T-helper 1 cell treated with Interleukin-12 subunit alpha and Interleukin-12 subunit beta and Interleukin-4 antibody, amounts not matched to agents 30 μg/mL and 1 μg/mL, for 36 hours (primary cell): ENCODE measurements around the gene MGLL.

ENCODE experiments used
- H3K27ac Mint-ChIP-seq: one replicate; pipeline ENCODE4 v1.8.0; 2021; ENCODE audit warnings: mild to moderate bottlenecking, mixed read lengths
- H3K27me3 Mint-ChIP-seq: one replicate; pipeline ENCODE4 v1.8.0; 2021; ENCODE audit warnings: low read depth, mixed read lengths
- H3K36me3 Mint-ChIP-seq: one replicate; pipeline ENCODE4 v1.8.0; 2021; ENCODE audit warnings: low read depth, mixed read lengths
- H3K4me1 Mint-ChIP-seq: one replicate; pipeline ENCODE4 v1.8.0; 2021; ENCODE audit warnings: low read depth, mixed read lengths
- H3K4me3 Mint-ChIP-seq: one replicate; pipeline ENCODE4 v1.8.0; 2021; ENCODE audit warnings: mild to moderate bottlenecking, moderate library complexity, mixed read lengths
- H3K9me3 Mint-ChIP-seq: one replicate; pipeline ENCODE4 v1.8.0; 2021; ENCODE audit warnings: mixed read lengths

Gene MGLL

DNA sequence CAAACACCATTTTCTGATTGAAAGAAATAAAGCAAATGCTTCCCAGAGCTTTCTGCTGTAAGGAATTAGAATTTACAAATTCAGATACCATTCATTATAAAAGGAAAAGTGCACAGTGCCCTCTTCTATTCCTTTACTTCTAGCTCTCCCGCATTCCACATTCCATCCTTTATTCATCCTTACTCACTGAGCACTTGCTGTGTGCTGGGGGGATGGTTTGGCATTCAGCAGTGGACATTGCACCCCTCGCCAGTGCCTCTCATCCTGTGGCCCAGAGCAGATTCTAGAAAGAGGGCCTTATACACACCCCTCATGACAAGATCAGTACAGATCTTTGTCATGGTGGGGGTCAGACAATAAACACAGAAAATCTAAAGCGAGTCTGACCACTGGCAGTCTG is 73.0 kb downstream of the MGLL start:
- H3K9me3 Mint-ChIP-seq: no peaks in the 10 kb centered on the region
- no peak overlapping the region for H3K27ac Mint-ChIP-seq
- peaks cover 17% of the 10 kb centered on the region for H3K27me3 Mint-ChIP-seq
- H3K36me3 Mint-ChIP-seq: no peaks in the 10 kb centered on the region
- no peak overlapping the region for H3K4me3 Mint-ChIP-seq
- peaks cover 5% of the 10 kb centered on the region for H3K4me1 Mint-ChIP-seq

DNA sequence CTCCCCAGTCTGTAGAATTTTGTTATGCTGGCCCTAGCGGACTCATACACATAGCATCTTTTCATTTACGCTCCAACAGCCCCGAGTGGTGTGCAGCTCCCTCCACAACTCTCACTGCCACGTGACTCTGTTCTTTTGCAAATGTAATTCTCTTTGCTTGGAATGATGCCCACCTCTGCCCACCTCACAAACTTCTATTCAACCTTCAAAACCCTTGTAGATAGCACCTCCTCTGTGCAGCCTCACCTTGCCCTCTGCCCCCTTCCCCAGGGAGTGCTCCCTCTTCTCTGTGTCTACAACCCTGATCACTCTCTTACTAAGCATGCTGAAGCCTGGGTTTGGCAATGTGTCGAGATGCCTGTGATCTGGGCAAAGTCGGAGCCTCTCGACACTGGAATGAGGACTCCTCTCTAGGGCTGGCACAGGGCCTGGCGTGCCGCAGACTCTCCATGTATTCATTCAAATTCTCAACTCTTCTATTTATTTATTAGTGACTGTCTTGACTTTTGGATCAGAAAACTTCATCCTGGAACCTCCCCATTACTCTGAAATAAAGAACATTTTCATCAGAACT is 73.5 kb downstream of the MGLL start:
- Mint-ChIP-seq H3K36me3 (no peaks in the 10 kb centered on the region), H3K27ac (no peak overlapping the region), H3K4me3 (no peak overlapping the region), H3K27me3 (peaks cover 17% of the 10 kb centered on the region), H3K9me3 (no peaks in the 10 kb centered on the region), H3K4me1 (peaks cover 3% of the 10 kb centered on the region)

GRCh38 chr3:127747751-127748521 is 74.4 kb downstream of the MGLL start:
- Mint-ChIP-seq H3K36me3 (no peaks in the 10 kb centered on the region), H3K27ac (no peak overlapping the region), H3K9me3 (no peaks in the 10 kb centered on the region), H3K4me3 (no peak overlapping the region), H3K4me1 (peaks cover 3% of the 10 kb centered on the region), H3K27me3 (peaks cover 16% of the 10 kb centered on the region)

DNA sequence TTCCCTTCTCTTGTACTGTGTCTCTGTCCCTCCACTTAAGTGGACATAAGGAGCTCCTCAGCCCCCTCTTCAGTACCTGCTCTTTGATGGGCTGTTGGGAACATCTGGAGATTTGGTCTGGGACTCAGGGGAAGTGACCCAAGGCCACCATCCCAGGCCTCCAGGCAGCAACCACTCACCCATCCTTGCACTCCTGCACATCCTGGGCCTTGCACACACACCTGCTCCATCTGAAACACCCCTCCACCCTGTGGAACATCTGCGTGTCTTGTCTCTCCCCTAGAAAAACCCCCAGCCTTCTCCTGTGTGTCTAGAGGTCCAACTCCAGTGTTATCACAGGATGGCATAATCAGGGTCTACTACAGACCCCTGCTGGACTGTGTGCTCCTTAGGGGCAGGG is 75.2 kb downstream of the MGLL start:
- Mint-ChIP-seq H3K27ac (no peak overlapping the region), H3K4me3 (no peak overlapping the region), H3K36me3 (no peaks in the 10 kb centered on the region), H3K9me3 (no peaks in the 10 kb centered on the region), H3K4me1 (peaks cover 3% of the 10 kb centered on the region), H3K27me3 (peaks cover 8% of the 10 kb centered on the region)

GRCh38 chr3:127746400-127747057 is 75.8 kb downstream of the MGLL start:
- H3K27ac Mint-ChIP-seq: no peak overlapping the region
- no peaks in the 10 kb centered on the region for H3K9me3 Mint-ChIP-seq
- H3K4me3 Mint-ChIP-seq: no peak overlapping the region
- H3K4me1 Mint-ChIP-seq: peaks cover 3% of the 10 kb centered on the region
- H3K27me3 Mint-ChIP-seq: peaks cover 8% of the 10 kb centered on the region
- H3K36me3 Mint-ChIP-seq: no peaks in the 10 kb centered on the region

DNA sequence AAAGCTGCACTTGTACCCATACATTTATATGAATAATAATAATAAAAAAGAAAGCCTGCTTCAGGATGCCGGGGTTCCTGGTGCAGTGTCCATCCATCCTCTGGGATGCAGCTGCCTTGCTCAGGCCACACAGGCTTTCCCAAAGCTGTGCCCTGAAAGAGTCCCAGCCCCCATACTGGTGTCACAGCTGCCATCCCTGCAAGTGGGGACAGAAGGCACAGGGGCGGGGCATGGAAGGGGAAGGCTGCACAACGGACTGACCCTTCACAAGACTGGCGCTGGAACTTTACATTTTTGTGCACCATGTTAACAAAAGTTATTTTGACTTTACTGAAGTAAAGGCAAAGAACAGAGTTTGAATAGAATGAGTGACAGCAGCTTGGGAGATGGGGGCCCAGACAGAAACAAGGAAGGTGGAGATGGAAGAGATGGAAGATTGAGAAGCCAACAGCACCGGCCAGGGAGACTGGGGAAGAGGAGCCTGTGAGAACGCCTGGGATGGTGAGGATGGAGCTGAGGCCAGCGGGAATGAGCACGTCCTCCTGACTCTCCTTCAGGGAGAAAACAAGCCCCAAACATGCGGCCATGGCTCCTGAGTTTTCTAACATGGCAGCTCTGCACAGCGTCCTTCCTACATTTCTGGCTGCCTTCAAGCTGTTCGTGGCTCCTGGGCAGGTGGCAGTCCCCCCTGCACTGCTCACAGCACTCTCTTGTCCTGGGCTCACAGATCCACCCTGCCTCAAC is 76.5 kb downstream of the MGLL start:
- peaks cover 5% of the 10 kb centered on the region for H3K27me3 Mint-ChIP-seq
- no peaks in the 10 kb centered on the region for H3K36me3 Mint-ChIP-seq
- H3K9me3 Mint-ChIP-seq: no peaks in the 10 kb centered on the region
- H3K27ac Mint-ChIP-seq: no peak overlapping the region
- no peak overlapping the region for H3K4me3 Mint-ChIP-seq
- peaks cover under 1% of the 10 kb centered on the region for H3K4me1 Mint-ChIP-seq

DNA sequence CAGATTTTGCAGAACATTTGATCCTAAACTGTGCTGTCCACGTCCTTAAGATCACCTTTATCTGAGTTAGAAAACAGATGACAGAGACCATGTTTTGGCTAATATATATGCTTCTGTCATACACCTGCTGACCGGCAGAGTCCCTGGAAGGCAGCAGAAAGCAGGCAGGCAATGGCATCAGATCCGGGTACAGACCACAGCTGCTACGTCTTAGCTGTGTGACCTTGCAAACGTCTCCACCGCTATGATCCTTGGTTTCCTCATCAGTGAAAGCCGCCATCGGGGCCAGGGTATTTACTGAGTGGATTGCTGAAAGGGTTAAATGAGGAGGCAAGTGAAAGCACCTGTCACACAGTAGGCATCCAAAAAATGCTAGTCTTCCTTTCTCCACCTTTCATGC is 77.4 kb downstream of the MGLL start:
- Mint-ChIP-seq H3K4me1 (no peaks in the 10 kb centered on the region), H3K27me3 (peaks cover 5% of the 10 kb centered on the region), H3K4me3 (no peak overlapping the region), H3K36me3 (no peaks in the 10 kb centered on the region), H3K9me3 (no peaks in the 10 kb centered on the region), H3K27ac (no peak overlapping the region)

GRCh38 chr3:127744253-127744815 is 78.0 kb downstream of the MGLL start:
- H3K9me3 Mint-ChIP-seq: no peaks in the 10 kb centered on the region

DNA sequence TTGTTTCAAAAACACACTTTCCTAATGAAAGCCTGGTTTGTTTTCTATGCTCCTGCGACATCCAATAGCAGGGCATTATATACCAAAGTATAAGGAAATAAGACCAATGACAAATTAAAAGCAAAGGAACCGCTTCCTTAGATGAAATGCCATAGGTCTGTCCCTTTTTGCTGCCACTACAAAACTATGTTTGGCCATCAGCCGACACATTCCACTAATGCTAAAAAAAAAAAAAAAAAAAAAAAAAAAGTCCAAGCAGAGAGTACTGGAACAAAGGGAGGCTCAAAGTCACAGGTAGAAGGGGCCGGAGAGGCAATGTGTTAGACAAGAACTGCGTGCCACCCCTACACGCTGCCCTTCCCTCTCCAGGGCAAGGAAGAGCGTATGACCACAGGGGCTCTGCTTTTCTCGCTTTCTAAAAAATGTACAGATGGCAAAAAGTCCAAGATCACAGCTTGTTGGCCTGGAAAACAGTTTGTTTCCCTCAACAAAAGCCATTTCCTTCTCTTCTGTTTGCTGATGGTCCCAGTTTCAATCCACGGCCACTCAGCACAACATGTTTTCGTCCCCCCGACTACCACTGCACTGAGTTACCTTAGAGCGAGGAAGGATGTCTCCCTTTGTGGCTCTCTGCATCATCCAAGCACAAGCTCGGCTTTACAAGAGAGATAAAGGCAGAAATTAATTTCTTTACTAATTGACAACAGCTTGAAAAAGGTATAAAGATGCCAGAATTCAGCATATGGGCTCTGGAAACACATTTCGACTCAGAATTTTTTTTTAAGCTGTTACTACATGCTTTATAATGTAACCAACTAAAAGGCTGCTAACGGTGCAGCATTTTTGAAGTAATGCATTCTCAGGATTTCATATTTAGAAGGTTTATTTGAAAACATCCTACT is 78.7 kb downstream of the MGLL start:
- Mint-ChIP-seq H3K27ac (no peak overlapping the region), H3K27me3 (no peaks in the 10 kb centered on the region), H3K36me3 (no peaks in the 10 kb centered on the region)

More at GRCh38 chr3:127744253-127744815, 78.0 kb downstream of the MGLL start:
- H3K36me3 Mint-ChIP-seq: no peaks in the 10 kb centered on the region
- H3K27me3 Mint-ChIP-seq: no peaks in the 10 kb centered on the region
- H3K4me3 Mint-ChIP-seq: no peak overlapping the region
- H3K4me1 Mint-ChIP-seq: no peaks in the 10 kb centered on the region
- no peak overlapping the region for H3K27ac Mint-ChIP-seq

DNA sequence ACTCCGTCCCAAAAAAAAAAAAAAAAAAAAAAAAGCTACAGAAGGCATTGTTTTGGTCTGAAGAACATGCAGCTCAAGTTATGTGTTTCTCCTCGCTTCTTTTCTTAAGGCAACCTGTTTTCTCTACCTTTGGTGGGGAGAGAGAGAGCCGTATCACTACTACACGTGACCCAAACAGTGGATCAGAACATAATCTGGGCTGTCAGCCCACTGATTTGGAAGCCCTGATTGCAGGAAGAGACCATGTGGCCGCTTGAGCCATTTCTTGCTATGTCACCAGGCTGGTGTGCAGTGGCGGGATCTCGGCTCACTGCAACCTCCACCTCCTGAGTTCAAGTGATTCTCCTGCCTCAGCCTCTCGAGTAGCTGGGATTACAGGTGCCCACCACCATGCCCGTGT is 79.7 kb downstream of the MGLL start:
- Mint-ChIP-seq H3K9me3 (no peaks in the 10 kb centered on the region), H3K4me1 (peaks cover 2% of the 10 kb centered on the region), H3K27ac (no peak overlapping the region), H3K27me3 (no peaks in the 10 kb centered on the region), H3K36me3 (no peaks in the 10 kb centered on the region), H3K4me3 (no peak overlapping the region)

More for the DNA sequence above, 78.7 kb downstream of the MGLL start:
- Mint-ChIP-seq H3K9me3 (no peaks in the 10 kb centered on the region), H3K4me1 (no peaks in the 10 kb centered on the region), H3K4me3 (no peak overlapping the region)

DNA sequence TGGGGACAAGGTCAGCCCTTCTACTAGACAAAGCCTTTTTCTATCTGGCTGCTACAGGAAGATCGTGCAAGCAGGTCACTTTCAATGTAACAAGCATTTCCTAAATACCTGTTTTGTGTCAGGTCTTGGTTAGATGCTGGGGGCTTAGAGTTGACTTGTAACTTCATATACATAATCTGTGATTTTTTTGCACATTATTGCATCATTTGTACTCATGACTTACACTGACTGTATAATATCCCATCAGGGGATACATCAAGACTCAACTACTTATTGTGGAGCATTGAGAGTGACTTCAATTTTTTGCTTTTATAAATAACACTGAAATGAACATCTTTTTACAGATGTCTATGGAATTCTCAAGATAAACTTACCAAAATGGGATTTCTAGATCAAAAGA is 80.6 kb downstream of the MGLL start:
- Mint-ChIP-seq H3K9me3 (no peaks in the 10 kb centered on the region), H3K4me3 (no peak overlapping the region), H3K27me3 (no peaks in the 10 kb centered on the region), H3K36me3 (no peaks in the 10 kb centered on the region), H3K4me1 (peaks cover 2% of the 10 kb centered on the region), H3K27ac (no peak overlapping the region)

DNA sequence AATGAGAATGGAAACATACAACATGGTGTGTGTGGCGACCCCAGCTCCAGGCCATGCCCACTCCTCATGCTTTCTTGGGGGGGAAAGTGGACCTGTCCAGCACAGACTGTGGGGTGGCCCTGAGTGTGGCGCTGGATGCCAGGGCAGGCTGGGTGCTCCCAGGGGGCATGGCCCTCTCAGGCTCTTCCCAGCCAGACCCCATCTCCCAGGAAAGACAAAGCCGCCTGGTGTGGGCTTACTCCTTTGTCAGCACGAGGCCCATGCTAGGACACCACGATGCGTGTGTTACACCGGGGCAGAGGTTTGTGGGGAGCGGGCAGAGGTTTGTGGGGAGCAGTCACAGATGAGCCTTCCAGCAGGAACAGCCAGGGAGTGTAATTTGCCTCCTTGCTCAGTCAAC is 81.1 kb downstream of the MGLL start:
- Mint-ChIP-seq H3K36me3 (no peaks in the 10 kb centered on the region), H3K4me3 (no peak overlapping the region), H3K27me3 (no peaks in the 10 kb centered on the region), H3K4me1 (peaks cover 3% of the 10 kb centered on the region), H3K9me3 (no peaks in the 10 kb centered on the region), H3K27ac (no peak overlapping the region)

DNA sequence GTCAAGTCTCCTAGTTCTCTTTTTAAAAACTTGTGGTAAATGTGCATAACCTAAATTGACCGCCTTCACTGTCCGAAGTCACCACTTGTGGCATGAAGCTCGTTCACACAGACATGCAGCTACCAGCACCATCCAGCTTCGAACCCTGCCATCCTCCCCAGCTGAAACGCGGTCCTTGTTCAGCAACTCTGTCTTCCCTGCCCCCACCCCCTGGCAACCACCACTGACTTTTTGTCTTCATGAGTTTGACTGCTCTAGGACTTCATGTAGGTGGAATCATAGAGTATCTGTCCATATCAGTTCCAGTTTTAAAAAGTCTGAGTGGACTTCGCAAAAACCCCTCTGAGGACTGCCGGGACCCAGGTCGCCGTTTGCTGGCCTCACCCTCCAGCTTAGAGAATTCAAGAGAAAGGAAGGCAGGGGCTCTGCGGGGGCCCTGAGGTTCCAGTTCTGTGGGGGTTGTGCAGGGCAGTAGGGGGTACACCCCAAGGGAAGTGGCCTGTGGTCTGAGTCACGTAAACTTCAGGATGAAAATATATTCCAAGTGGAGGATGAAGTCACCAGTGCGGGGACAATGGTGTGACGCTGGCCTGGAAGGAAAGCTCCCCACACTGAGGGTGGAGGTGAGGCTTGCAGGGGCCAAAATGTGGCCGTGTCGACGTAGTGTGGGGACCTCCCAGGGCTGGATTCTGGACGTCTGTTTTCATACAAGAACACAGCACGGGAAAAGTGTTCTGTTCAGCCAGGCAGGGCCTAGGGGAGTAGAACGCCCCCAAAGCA is 82.0 kb downstream of the MGLL start:
- Mint-ChIP-seq H3K9me3 (no peaks in the 10 kb centered on the region), H3K27me3 (peaks cover 8% of the 10 kb centered on the region), H3K36me3 (no peaks in the 10 kb centered on the region), H3K27ac (no peak overlapping the region), H3K4me3 (no peak overlapping the region), H3K4me1 (peaks cover 5% of the 10 kb centered on the region)
